Thyroid gland (tissue), 4 donors: ENCODE results near the gene GPSM1. TPM values are rescaled to one million over a fixed set of nuclear protein-coding genes. Genes with fewer than 3 reads are reported as not detected.

ENCODE experiments used
- DNase-seq, 2 donors: peaks; one replicate each; pipeline ENCODE4 v3.0.0-alpha.2; 2019
- H3K27ac ChIP-seq, 3 donors: fragments of 200-600 bp; sonication (generic); 1 replicate in 2 of 3; 2 replicates in 1 of 3; pipeline ENCODE4 v1.5.1; 2016 to 2019; ENCODE audit warnings: mild to moderate bottlenecking in 1 of 3, moderate library complexity in 1 of 3
- H3K27me3 ChIP-seq: fragments of 200-600 bp; sonication (generic); one replicate; pipeline ENCODE4 v1.5.1; 2019
- H3K36me3 ChIP-seq, 2 donors: fragments of 200-600 bp; sonication (generic); one replicate each; pipeline ENCODE4 v1.5.1; 2016 to 2019
- H3K4me1 ChIP-seq, 2 donors: fragments of 200-600 bp; sonication (generic); one replicate each; pipeline ENCODE4 v1.5.1; 2017 to 2019
- H3K4me3 ChIP-seq, 3 donors: fragments of 200-600 bp; sonication (generic); replicated peaks in 1 of 3; 1 replicate in 2 of 3; 2 replicates in 1 of 3; pipeline ENCODE4 v1.5.1; 2016; ENCODE audit warnings: mild to moderate bottlenecking in 1 of 3
- H3K9me3 ChIP-seq: fragments of 200-600 bp; sonication (generic); one replicate; pipeline ENCODE4 v1.5.1; 2017
- POLR2A ChIP-seq, 2 donors: fragments of 450-650 bp; IDR thresholded peaks; one replicate each; pipeline ENCODE4 v1.6.1; 2017; ENCODE audit warnings: antibody characterized with exemption in 2 of 2, mild to moderate bottlenecking in 2 of 2, moderate library complexity in 1 of 2
- WGBS, 2 donors: methylation state at CpG; one replicate each; pipeline ENCODE4 v1.1.5; 2017; 5-methylcytosine and 5-hydroxymethylcytosine counted together
- intact Hi-C: fragments of 100-400 bp; cut with DNase I; formaldehyde crosslinking; loops from one replicate; pipeline ENCODE4 v1.15.1; 2023
- total RNA-seq, 4 donors: library from RNA; depleted of rRNA; stranded (reverse); fragments of >200 nt; gene quantifications; one replicate each; pipeline ENCODE4 v1.2.3, GENCODE V29; 2016
- TF ChIP-seq, protein P1 (sequence below), 6 experiments: fragments of 200-600 bp in 3 of 6; fragments of 450-650 bp in 3 of 6; sonication (generic) in 3 of 6; IDR thresholded peaks; one replicate each; pipeline ENCODE4 v1.5.1; 2016 to 2019; ENCODE audit warnings: antibody characterized with exemption in 6 of 6, mild to moderate bottlenecking in 2 of 6, inconsistent platforms in 1 of 6, moderate library complexity in 1 of 6

Gene GPSM1, protein sequence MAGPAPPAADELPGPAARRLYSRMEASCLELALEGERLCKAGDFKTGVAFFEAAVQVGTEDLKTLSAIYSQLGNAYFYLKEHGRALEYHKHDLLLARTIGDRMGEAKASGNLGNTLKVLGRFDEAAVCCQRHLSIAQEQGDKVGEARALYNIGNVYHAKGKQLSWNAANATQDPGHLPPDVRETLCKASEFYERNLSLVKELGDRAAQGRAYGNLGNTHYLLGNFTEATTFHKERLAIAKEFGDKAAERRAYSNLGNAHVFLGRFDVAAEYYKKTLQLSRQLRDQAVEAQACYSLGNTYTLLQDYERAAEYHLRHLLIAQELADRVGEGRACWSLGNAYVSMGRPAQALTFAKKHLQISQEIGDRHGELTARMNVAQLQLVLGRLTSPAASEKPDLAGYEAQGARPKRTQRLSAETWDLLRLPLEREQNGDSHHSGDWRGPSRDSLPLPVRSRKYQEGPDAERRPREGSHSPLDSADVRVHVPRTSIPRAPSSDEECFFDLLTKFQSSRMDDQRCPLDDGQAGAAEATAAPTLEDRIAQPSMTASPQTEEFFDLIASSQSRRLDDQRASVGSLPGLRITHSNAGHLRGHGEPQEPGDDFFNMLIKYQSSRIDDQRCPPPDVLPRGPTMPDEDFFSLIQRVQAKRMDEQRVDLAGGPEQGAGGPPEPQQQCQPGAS
- total RNA-seq: 10 to 100 TPM in 3 of 4 donors, 1 to 10 TPM in 1; 5.9 to 18.1 (median 12.2) TPM

- Histone ChIP-seq H3K4me3 (peak within 1 kb of the TSS in 1 of 3 donors; percentile 55), H3K27ac (peak within 1 kb of the TSS in 2 of 3 donors; percentile 69), H3K4me1 (peaks cover 20 to 26% of the 10 kb centered on the region in 2 donors), H3K36me3 (no peaks in the 10 kb centered on the region), H3K9me3 (no peaks in the 10 kb centered on the region), H3K27me3 (no peaks in the 10 kb centered on the region)
- TF ChIP-seq, protein P1, sequence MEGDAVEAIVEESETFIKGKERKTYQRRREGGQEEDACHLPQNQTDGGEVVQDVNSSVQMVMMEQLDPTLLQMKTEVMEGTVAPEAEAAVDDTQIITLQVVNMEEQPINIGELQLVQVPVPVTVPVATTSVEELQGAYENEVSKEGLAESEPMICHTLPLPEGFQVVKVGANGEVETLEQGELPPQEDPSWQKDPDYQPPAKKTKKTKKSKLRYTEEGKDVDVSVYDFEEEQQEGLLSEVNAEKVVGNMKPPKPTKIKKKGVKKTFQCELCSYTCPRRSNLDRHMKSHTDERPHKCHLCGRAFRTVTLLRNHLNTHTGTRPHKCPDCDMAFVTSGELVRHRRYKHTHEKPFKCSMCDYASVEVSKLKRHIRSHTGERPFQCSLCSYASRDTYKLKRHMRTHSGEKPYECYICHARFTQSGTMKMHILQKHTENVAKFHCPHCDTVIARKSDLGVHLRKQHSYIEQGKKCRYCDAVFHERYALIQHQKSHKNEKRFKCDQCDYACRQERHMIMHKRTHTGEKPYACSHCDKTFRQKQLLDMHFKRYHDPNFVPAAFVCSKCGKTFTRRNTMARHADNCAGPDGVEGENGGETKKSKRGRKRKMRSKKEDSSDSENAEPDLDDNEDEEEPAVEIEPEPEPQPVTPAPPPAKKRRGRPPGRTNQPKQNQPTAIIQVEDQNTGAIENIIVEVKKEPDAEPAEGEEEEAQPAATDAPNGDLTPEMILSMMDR (IDR thresholded peaks at IDR 0.05): peak in 2 of 6 experiments; percentile 5
- TF ChIP-seq POLR2A (IDR thresholded peaks at IDR 0.05): peak in 1 of 2 donors; percentile 54
- peak; percentile 51 to 59 for DNase-seq
- WGBS, 2 donors: 0% methylated on average over 16 of the region's 88 CpGs; no CpG with 5 or more reads in 1 of the 2 donors
- intact Hi-C loops: no loop called here
Measured at GRCh38 chr9:136327304-136327974, at the start of gene GPSM1. GPSM1 (plus strand) TSS chr9:136327539; CDS start chr9:136327696, 157 bp downstream.

DNA sequence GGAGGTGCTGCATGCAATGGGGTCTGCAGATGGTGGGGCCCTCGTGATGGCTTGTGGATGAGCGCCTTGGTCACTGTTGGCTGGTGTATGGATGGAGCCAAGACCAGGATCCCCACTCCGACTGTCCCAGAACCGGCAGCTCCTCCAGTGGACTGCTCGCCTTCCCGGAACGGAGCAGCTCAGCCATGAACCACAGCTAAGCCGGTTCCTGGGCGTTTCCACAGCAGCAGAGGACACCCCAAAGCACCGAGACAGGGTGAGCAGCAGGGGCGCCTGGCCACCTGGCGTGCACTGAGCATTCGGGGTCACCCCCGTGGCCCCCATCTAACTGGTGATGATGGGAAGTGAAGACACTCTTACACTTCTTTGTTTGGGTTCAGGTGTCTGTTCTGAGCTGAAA, 49.6 kb upstream of the GPSM1 start:
- no peak for DNase-seq
- Histone ChIP-seq H3K4me3 (no peak overlapping the region), H3K27me3 (no peaks in the 10 kb centered on the region)

GRCh38 chr9:136278221-136278620, 49.1 kb upstream of the GPSM1 start:
- Histone ChIP-seq H3K9me3 (no peaks in the 10 kb centered on the region), H3K36me3 (no peaks in the 10 kb centered on the region), H3K4me1 (peaks cover 1 to 11% of the 10 kb centered on the region in 2 donors), H3K4me3 (no peak overlapping the region), H3K27me3 (no peaks in the 10 kb centered on the region), H3K27ac (no peak overlapping the region)
- 98 to 100% methylated on average over 2 to 7 of the region's 9 CpGs for WGBS, 2 donors
- TF ChIP-seq, protein P1 (IDR thresholded peaks at IDR 0.05): no peak
- TF ChIP-seq POLR2A (IDR thresholded peaks at IDR 0.05): no peak
- intact Hi-C loops: no loop called here
- no peak for DNase-seq

More for the DNA sequence above, 49.6 kb upstream of the GPSM1 start:
- H3K36me3 ChIP-seq: no peaks in the 10 kb centered on the region
- no peak for TF ChIP-seq POLR2A (IDR thresholded peaks at IDR 0.05)
- TF ChIP-seq, protein P1 (IDR thresholded peaks at IDR 0.05): no peak
- 91 to 93% methylated on average over 8 to 14 of the region's 14 CpGs for WGBS, 2 donors
- H3K27ac ChIP-seq: no peak overlapping the region
- no peaks in the 10 kb centered on the region for H3K9me3 ChIP-seq
- intact Hi-C loops: no loop called here
- H3K4me1 ChIP-seq: peaks cover 0 to 6% of the 10 kb centered on the region in 2 donors

GRCh38 chr9:136278894-136279293, 48.4 kb upstream of the GPSM1 start:
- intact Hi-C loops: no loop called here
- H3K27me3 ChIP-seq: no peaks in the 10 kb centered on the region
- TF ChIP-seq POLR2A (IDR thresholded peaks at IDR 0.05): no peak
- TF ChIP-seq, protein P1 (IDR thresholded peaks at IDR 0.05): no peak
- H3K36me3 ChIP-seq: no peaks in the 10 kb centered on the region
- no peak overlapping the region for H3K4me3 ChIP-seq
- 92 to 100% methylated on average over 1 of the region's 1 CpG for WGBS, 2 donors
- no peaks in the 10 kb centered on the region for H3K9me3 ChIP-seq
- H3K27ac ChIP-seq: no peak overlapping the region
- no peak for DNase-seq
- H3K4me1 ChIP-seq: peaks cover 5 to 17% of the 10 kb centered on the region in 2 donors
